Measurements from ENCODE around the gene MTERF4. TPM values are rescaled to one million over a fixed set of nuclear protein-coding genes. Genes with fewer than 3 reads are reported as not detected.

MTERF4 gene
- total RNA-seq, 1 donor from 2014 or later: 50.2 TPM

DNA sequence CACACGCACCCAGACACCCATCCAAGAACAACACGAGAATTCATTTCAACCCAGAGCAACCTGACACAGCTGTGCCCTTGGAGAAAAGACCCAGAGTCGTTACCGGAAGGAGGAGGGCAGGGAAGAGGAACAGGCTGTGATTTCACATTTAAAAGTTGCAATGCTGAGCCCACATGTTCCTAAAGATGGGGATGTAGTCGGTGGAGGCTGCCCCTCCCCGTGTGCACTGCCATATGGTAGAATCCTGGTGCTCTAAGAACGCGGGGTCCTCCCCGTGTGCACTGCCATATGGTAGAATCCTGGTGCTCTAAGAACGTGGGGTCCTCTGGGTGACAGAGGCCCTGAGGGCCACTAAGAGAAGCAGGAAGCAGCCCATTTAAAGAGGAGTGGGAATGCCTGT lies 10.9 kb downstream of the MTERF4 start:
- no peaks in the 10 kb centered on the region for H3K27me3 ChIP-seq
- no peak overlapping the region for H3K27ac ChIP-seq
- no peak overlapping the region for H3K4me3 ChIP-seq
- no peak for DNase-seq (ENCODE audit: low spot score in 2 of 2)
- peaks cover 93% of the 10 kb centered on the region in 2 donors for H3K36me3 ChIP-seq
- no peaks in the 10 kb centered on the region for H3K4me1 ChIP-seq
- no peaks in the 10 kb centered on the region for H3K9me3 ChIP-seq
- intact Hi-C loops (cut with DNase I): no loop called here
- TF ChIP-seq CTCF (IDR thresholded peaks at IDR 0.05): no peak

DNA sequence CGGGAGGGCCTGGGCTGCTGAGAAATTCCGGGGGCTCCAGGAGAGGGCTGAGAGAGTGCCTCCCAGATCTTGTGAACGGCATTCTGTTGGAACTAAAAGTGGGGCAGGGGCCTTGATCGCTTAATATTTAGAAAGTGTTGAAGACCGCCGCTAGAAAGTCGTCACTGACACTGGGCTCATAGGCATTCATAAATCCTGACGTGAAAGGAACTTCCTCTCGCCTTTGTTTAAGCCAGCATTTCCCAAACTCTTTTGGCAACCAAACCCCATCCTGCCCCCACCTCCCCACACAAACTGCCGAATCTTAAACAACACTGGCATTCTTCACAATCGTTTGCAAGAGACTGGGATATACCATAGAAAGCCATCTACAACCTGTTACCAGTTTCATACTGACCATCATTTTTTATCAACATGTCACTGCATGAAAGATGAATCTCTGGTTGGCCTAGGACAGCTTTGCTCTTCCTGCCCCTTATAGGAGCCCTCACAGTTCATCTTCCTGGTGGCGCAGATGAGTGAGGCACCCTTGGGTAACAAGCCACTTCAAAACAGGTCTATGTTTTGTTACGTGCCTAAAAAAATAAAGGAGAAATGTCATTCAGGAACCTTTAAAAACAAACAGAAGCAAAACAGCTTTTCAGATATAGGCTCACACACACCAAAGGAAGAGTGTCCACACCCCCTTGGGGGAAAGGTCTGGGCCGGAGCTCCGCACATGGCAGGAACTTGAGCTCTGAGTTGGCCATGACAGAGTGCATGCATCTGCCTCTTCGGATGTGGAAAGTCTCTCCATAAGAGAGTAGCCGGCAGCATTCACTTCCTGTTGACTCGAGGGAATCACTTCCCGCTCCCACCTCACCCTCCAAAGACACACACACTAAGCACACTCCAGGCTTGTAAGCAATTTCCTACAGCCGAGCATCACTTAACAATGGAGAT lies 13.0 kb downstream of the MTERF4 start:
- Histone ChIP-seq H3K4me1 (no peaks in the 10 kb centered on the region), H3K27me3 (no peaks in the 10 kb centered on the region), H3K4me3 (no peak overlapping the region), H3K27ac (no peak overlapping the region), H3K9me3 (no peaks in the 10 kb centered on the region), H3K36me3 (peaks cover 74 to 94% of the 10 kb centered on the region in 2 donors)
- TF ChIP-seq CTCF (IDR thresholded peaks at IDR 0.05): no peak
- intact Hi-C loops (cut with DNase I): no loop called here
- DNase-seq (ENCODE audit: low spot score in 2 of 2): no peak

- peak in 1 of 2 donors; percentile 48 for DNase-seq (ENCODE audit: low spot score in 2 of 2)
- H3K9me3 ChIP-seq: no peaks in the 10 kb centered on the region
- H3K36me3 ChIP-seq: peaks cover 68 to 93% of the 10 kb centered on the region in 2 donors
- no peaks in the 10 kb centered on the region for H3K27me3 ChIP-seq
- no peak for TF ChIP-seq CTCF (IDR thresholded peaks at IDR 0.05)
- no peak overlapping the region for H3K27ac ChIP-seq
- no peaks in the 10 kb centered on the region for H3K4me1 ChIP-seq
- intact Hi-C loops (cut with DNase I): no loop called here
- no peak overlapping the region for H3K4me3 ChIP-seq
Measured at GRCh38 chr2:241088376-241088775, 13.7 kb downstream of the MTERF4 start.

DNA sequence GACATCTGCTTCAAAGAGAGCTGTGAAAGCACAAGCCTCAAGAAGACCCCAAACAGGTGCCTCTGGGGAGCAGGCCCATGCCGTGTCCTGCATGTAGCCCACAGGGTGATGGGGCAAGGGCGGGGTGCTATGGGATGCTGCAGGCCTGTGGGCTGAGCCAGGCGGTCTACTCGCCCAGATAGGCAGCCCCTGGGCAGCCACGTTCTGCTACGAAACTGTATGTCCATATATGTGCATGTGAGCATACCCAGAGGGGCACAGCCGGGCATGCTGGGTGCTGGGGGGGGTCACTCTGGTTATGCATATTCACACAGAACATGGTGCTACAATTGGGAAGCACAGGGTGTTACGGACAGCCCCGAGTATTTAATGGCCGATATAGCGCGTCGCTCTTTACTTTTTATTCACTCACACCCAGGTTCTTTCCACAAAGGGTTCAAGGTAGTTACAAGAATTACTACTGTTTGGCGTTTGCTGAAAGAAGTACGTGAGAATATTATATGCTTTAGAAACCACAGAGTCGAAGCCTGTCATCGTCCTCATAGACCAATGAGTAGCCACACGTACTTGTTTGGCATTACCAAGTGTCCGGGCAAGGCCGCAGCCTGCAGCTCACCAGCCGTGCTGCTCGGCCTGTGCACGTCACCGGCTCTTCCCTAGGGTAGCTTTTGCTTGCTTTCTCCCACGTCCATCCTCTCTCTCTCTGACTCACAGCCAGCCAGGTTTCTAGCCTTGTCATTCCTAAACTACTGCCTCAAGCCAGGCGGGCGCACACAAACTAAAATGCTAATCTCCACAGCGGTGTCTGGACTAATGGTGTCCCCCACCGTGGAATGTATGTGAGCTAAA lies 14.4 kb downstream of the MTERF4 start:
- no peak overlapping the region for H3K4me3 ChIP-seq
- no peaks in the 10 kb centered on the region for H3K4me1 ChIP-seq
- DNase-seq (ENCODE audit: low spot score in 2 of 2): no peak
- no peaks in the 10 kb centered on the region for H3K9me3 ChIP-seq
- H3K27me3 ChIP-seq: no peaks in the 10 kb centered on the region
- TF ChIP-seq CTCF (IDR thresholded peaks at IDR 0.05): no peak
- intact Hi-C loops (cut with DNase I): no loop called here
- no peak overlapping the region for H3K27ac ChIP-seq
- H3K36me3 ChIP-seq: peaks cover 63 to 89% of the 10 kb centered on the region in 2 donors

GRCh38 chr2:241084856-241085444 lies 17.1 kb downstream of the MTERF4 start:
- H3K27me3 ChIP-seq: no peaks in the 10 kb centered on the region
- peaks cover 38 to 77% of the 10 kb centered on the region in 2 donors for H3K36me3 ChIP-seq
- intact Hi-C loops (cut with DNase I): no loop called here
- TF ChIP-seq CTCF (IDR thresholded peaks at IDR 0.05): no peak
- H3K4me1 ChIP-seq: no peaks in the 10 kb centered on the region
- H3K4me3 ChIP-seq: no peak overlapping the region
- DNase-seq (ENCODE audit: low spot score in 2 of 2): no peak
- no peak overlapping the region for H3K27ac ChIP-seq
- H3K9me3 ChIP-seq: no peaks in the 10 kb centered on the region
